ENCODE results near the gene ZNF280B.
"Not testable (repeated sequence)": the region's sequence is repeated elsewhere in the genome, so short reads cannot be mapped to it uniquely, and the experiment has no call there.

ZNF280B gene

DNA sequence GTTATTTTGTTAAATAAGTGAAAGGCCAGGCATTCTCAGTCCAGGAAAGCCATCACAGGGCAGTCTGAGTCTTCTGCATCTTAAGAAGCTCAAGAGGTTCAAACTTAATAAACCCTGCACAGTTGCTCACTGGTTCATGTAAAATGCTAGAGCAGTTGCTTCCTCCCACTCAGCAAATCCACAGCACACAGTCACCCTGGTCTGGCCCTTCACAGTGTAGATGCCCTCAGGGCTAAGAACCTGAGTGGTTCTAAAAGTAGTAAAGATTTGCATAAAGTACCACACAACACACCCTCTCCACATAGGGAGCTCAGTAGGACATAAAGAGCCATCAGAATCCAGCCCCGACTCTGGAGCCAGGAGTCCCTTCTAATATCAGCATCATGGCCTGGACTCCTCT, 58.7 kb downstream of the ZNF280B start:
- Histone ChIP-seq H3K79me2 (ENCODE audit: insufficient read depth, low read length) (no peaks in the 10 kb centered on the region), H3K4me2 (ENCODE audit: low read length) (peak overlapping the region; percentile 20; the same call in 1 of the 2 replicates), H3K9ac (ENCODE audit: low read length) (no peak overlapping the region; the same call in 1 of the 2 replicates), H3K9me2 (ENCODE audit: low read depth, low read length) (no peaks in the 10 kb centered on the region), H3F3A (ENCODE audit: insufficient read depth, low read length) (no peaks in the 10 kb centered on the region), H4K20me1 (ENCODE audit: insufficient read depth, low read length) (no peaks in the 10 kb centered on the region), H3K4me3 (ENCODE audit: low read depth, low read length, poor library complexity, severe bottlenecking) (no peak overlapping the region), H3K27me3 (ENCODE audit: insufficient read depth, low read length) (no peaks in the 10 kb centered on the region; the same call in 1 of the 2 replicates), H2AFZ (ENCODE audit: low read length) (no peak overlapping the region), H3K27ac (ENCODE audit: low read depth, low read length, poor library complexity, severe bottlenecking) (peak overlapping the region; percentile 17), H3K4me1 (ENCODE audit: insufficient read depth, low read length, severe bottlenecking) (peaks cover 16% of the 10 kb centered on the region), H3K9me3 (ENCODE audit: low read length) (peaks cover 20% of the 10 kb centered on the region), H3K36me3 (ENCODE audit: insufficient read depth, low read length) (no peaks in the 10 kb centered on the region; the same call in 1 of the 2 replicates)
- TF ChIP-seq, protein P1, sequence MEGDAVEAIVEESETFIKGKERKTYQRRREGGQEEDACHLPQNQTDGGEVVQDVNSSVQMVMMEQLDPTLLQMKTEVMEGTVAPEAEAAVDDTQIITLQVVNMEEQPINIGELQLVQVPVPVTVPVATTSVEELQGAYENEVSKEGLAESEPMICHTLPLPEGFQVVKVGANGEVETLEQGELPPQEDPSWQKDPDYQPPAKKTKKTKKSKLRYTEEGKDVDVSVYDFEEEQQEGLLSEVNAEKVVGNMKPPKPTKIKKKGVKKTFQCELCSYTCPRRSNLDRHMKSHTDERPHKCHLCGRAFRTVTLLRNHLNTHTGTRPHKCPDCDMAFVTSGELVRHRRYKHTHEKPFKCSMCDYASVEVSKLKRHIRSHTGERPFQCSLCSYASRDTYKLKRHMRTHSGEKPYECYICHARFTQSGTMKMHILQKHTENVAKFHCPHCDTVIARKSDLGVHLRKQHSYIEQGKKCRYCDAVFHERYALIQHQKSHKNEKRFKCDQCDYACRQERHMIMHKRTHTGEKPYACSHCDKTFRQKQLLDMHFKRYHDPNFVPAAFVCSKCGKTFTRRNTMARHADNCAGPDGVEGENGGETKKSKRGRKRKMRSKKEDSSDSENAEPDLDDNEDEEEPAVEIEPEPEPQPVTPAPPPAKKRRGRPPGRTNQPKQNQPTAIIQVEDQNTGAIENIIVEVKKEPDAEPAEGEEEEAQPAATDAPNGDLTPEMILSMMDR (IDR thresholded peaks at IDR 0.05; ENCODE audit: low read length), result no peak
- TF ChIP-seq EZH2 (IDR thresholded peaks at IDR 0.05; ENCODE audit: borderline replicate concordance, low read length), result no peak

DNA sequence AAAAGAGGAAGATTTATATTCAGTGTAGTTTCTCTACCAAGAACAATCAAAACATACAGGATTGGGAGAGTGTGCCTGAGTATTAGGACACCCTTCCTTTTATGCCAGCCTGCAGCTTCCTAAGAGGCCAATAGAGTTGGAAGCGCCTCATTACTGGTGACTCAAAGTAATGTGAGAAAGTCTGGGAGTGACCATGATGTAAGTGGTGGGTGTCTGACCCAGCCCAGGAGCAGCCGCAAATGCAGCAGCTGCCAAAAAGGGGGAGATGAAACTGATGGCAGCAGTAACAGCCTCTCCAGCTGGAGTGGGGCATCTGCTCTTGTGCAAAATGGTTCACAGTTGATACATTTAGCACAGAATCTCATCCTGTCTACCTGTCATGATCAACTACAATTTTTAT, 62.0 kb downstream of the ZNF280B start:
- H3K27ac ChIP-seq (ENCODE audit: low read depth, low read length, poor library complexity, severe bottlenecking), result no peak overlapping the region
- H3K9me3 ChIP-seq (ENCODE audit: low read length), result 0 out of 2 replicates have a peak, but pooled peaks cover 5% of the 10 kb centered on the region
- no peak overlapping the region for H3K4me3 ChIP-seq (ENCODE audit: low read depth, low read length, poor library complexity, severe bottlenecking)
- TF ChIP-seq, protein P1 (IDR thresholded peaks at IDR 0.05; ENCODE audit: low read length), result no peak
- TF ChIP-seq EZH2 (IDR thresholded peaks at IDR 0.05; ENCODE audit: borderline replicate concordance, low read length), result no peak
- peaks cover 16% of the 10 kb centered on the region for H3K4me1 ChIP-seq (ENCODE audit: insufficient read depth, low read length, severe bottlenecking)
- no peaks in the 10 kb centered on the region for H3K9me2 ChIP-seq (ENCODE audit: low read depth, low read length)
- no peak overlapping the region for H2AFZ ChIP-seq (ENCODE audit: low read length)
- no peaks in the 10 kb centered on the region for H3F3A ChIP-seq (ENCODE audit: insufficient read depth, low read length)
- H3K36me3 ChIP-seq (ENCODE audit: insufficient read depth, low read length), result no peaks in the 10 kb centered on the region; the same call in 1 of the 2 replicates
- H4K20me1 ChIP-seq (ENCODE audit: insufficient read depth, low read length), result no peaks in the 10 kb centered on the region
- H3K79me2 ChIP-seq (ENCODE audit: insufficient read depth, low read length), result no peaks in the 10 kb centered on the region
- no peaks in the 10 kb centered on the region; the same call in 1 of the 2 replicates for H3K27me3 ChIP-seq (ENCODE audit: insufficient read depth, low read length)
- H3K4me2 ChIP-seq (ENCODE audit: low read length), result no peak overlapping the region
- no peak overlapping the region for H3K9ac ChIP-seq (ENCODE audit: low read length)

DNA sequence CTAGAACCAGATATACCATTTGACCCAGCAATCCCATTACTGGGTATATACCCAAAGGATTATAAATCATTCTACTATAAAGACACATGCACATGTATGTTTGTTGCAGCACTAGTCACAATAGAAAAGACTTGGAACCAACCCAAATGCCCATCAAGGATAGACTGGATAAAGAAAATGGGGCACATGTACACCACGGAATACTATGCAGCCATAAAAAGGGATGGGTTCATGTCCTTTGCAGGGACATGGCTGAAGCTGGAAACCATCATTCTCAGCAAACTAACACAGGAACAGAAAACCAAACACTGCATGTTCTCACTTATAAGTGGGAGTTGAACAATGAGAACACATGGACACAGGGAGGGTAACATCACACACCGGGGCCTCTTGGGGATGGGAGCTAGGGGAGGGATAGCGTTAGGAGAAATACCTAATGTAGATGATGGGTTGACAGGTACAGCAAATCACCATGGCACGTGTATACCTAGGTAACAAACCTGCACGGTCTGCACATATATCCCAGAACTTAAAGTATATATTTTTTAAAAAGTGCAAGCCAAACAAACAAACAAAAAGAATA, 64.4 kb downstream of the ZNF280B start:
- H4K20me1 ChIP-seq (ENCODE audit: insufficient read depth, low read length); H3K4me2 ChIP-seq (ENCODE audit: low read length); H3K36me3 ChIP-seq (ENCODE audit: insufficient read depth, low read length); H3K9me3 ChIP-seq (ENCODE audit: low read length); H3K4me3 ChIP-seq (ENCODE audit: low read depth, low read length, poor library complexity, severe bottlenecking); H3K9ac ChIP-seq (ENCODE audit: low read length); H3K79me2 ChIP-seq (ENCODE audit: insufficient read depth, low read length); H3K27ac ChIP-seq (ENCODE audit: low read depth, low read length, poor library complexity, severe bottlenecking); H3K9me2 ChIP-seq (ENCODE audit: low read depth, low read length); H3F3A ChIP-seq (ENCODE audit: insufficient read depth, low read length); H3K4me1 ChIP-seq (ENCODE audit: insufficient read depth, low read length, severe bottlenecking); H3K27me3 ChIP-seq (ENCODE audit: insufficient read depth, low read length); H2AFZ ChIP-seq (ENCODE audit: low read length): not testable (repeated sequence)

Measured in OCI-LY1 (cell line).